ENCODE data around the gene SIN3A.
"Not testable (repeated sequence)": the region's sequence is repeated elsewhere in the genome, so short reads cannot be mapped to it uniquely, and the experiment has no call there.

SIN3A gene

DNA sequence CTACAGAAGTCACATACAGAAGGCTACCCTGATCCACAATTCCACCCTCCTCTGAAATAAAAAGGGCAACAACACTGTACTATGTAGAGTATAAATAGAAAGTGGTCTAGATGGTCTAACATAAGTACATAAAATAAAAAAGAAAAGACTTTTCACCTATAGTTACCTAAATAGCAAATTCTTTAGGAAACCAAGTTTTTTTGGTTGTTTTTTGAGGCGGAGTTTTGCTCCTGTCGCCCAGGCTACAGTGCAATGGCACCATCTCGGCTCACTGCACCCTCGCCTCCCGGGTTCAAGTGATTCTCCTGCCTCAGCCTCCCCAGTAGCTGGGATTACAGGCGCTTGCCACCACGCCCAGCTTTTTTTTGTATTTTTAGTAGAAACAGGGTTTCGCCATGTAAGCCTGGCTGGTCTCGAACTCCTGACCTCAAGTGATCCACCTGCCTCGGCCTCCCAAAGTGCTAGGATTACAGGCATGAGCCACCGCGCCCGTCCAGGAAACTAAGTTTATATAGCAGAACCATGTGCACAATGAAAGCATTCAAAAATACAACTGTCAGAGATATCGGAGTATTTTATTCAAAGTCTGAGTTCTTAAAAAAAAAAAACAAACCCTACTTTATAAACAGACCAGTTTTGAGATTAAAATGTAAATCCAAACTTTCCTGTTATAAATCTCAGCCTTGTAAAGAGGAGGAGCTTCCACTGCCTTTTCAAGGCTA lies 1.7 kb downstream of the SIN3A start:
- no peak for DNase-seq

DNA sequence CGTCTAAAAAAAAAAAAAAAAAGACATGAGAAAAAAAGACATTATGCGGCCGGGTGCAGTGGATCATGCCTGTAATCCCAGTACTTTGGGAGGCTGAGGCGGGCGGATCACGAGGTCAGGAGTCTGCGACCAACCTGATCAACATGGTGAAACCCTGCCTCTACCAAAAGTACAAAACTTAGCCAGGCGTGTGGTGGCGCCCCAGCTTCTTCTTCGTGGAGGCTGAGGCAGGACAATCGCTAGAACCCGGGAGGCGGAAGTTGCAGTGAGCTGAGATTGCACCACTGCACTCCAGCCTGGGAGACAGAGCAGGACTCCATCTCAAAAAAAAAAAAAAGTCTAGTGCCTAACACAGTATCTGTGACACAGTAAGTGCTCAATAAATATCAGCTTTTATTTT lies 3.3 kb downstream of the SIN3A start:
- DNase-seq: not testable (repeated sequence)

DNA sequence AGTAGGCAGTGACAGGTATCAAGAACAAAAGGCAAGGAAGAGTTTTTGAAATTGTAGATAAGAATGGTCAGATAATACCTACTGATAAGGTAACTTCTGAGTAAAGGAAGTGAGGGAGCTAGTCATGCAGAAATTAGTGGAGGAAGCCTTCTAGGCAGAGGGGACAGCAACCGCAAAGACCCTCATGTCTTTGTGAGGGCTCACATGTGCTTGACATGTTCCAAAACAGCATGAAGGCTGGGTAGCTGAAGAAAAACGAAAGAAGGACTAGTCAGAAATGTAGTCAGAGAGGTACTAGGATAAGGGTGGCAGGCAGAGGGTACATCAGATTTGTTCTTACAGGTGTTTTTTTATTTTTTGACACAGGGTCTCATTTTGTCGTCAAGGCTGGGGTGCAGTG lies 5.3 kb downstream of the SIN3A start:
- no peak for DNase-seq

DNA sequence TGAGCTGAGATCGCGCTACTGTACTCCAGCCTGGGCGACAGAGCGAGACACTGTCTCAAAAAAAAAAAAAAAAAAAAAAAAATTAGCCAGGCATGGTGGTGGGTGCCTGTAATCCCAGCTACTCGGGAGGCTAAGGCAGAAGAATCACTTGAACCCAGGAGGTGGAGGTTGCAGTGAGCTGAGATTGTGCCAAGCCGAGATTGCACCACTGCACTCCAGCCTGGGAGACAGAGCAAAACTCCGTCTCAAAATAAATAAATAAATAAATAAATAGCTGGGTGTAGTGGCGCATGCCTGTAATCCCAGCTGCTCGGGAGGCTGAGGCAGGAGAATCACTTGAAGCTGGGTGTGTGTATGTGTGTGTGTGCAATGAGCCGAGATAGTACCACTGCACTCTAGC lies 6.2 kb downstream of the SIN3A start:
- DNase-seq: not testable (repeated sequence)

DNA sequence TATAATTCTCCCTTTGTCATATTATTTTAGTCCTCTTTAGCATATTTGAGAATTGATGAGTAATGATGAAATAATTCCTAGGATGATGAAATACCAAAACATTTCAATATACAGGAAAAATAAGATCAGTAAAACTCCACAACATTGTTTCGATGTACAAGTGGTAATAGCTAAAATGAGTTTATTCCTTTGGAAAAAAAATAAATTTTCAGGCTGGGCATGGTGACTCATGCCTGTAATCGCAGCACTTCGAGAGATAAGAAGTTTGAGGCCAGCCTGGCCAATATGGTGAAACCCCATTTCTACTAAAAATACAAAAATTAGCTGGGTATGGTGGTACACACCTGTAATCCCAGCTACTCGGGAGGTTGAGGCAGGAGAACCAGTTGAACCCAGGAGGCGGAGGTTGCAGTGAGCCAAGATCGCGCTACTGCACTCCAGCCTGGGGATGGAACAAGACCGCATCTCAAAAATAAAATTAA lies 7.5 kb downstream of the SIN3A start:
- not testable (repeated sequence) for DNase-seq

DNA sequence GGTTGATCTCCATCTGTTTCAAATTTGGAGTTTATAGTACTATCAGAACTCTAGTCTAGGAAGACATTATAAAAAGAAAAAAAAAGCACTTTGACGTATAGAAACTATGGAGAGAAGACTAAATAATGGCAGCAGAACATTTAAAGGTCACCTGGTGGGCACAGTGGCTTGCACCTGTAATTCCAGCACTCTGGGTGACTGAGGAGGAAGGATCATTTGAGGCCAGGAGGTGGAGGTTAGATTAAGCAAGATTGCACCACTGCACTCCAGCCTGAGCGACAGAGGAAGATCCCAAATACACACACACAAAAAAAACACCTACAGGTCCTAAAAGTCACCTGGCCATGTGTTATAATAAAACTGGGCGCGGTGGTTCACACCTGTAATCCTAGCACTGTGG lies 13.8 kb downstream of the SIN3A start:
- DNase-seq: no peak

DNA sequence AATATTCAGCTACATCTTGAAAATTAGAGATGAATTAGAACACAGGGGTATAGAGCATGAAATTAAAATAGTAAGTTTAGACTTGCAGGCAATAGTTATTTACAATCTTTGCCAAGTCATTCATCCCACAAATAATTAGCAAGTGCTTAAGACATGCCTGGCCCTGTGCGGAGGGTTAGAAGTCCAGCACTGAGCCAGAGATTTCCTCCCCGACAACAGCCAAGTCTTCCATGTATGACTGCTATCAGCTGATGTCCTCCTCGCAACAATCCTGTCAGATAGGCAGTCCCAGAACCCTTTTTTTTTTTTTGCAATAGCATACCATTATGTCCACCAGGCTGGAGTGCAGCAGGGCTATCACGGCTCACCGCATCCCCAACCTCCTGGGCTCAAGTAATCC lies 14.6 kb downstream of the SIN3A start:
- DNase-seq: no peak

DNA sequence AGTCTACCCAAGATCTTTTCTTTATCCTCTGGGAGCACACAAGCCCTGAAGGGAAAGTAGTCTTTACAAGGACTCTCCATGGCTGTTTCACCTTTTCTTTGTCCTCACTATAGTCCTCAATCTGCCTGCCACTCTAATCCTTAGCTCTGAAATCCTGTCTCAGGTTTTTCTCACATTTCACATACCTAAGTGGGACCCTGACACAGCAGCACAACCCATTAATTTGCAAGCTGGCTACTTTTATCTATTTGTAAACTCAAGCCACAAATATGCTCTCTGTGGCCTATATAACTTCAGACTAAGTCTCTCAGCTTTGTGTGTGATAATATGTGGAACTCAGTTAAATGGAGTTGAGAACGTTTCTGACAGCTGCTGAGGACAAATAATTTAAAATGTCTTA lies 19.8 kb downstream of the SIN3A start:
- no peak for DNase-seq

DNA sequence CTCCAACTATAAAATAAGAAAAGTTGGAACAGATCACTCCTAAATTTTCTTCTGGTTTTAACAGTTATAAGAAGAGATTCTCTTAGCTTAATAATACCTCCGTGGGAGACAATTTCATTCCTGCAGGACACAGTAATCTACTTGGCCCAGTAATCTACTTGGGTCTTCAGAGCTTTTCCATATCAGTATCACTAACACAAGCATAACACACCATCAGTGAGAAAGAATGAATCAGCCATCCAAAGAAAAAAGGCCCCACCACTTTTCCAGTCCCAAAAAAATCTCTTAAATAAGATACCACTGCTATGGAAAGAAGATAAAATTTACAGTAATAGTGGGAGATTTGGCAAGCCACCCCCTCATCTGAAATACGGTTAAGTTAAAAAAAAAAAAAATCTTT lies 20.2 kb downstream of the SIN3A start:
- no peak for DNase-seq

DNA sequence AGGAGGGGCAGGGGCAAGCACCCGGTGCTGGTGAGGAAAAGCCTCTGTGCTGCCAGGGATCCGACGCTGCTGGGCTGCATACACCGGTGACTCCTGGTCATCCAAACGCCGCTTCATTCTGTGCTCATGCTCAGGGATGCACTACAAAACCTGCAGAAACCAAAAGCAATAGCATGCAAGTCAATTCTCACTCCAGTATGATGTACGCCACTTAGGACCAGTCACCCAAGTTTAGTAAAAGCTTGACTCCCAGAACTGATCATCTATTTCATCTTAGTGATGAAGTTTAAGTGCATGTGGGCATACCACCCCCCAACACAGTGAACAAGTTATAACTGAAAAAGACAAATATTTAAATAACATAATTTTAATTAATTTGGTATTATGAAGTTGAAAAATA lies 21.2 kb downstream of the SIN3A start:
- DNase-seq: no peak

DNA sequence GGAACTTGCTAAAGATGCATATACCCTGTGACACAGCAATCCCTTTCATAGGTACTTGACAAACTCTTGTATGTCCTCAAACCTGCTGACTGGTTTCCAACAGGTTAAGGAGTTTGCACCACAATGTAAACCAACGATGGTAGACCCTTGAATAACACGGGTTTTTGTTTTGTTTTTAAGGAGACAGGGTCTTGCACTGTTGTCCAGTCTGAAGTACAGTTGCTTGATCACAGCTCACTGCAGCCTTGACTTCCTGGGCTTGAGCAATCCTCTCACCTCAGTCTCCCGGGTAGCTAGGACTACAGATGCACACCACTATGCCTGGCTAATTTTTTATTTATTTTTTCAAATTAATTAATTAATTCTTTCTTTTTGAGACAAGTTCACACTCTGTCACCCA lies 23.3 kb downstream of the SIN3A start:
- DNase-seq: no peak

DNA sequence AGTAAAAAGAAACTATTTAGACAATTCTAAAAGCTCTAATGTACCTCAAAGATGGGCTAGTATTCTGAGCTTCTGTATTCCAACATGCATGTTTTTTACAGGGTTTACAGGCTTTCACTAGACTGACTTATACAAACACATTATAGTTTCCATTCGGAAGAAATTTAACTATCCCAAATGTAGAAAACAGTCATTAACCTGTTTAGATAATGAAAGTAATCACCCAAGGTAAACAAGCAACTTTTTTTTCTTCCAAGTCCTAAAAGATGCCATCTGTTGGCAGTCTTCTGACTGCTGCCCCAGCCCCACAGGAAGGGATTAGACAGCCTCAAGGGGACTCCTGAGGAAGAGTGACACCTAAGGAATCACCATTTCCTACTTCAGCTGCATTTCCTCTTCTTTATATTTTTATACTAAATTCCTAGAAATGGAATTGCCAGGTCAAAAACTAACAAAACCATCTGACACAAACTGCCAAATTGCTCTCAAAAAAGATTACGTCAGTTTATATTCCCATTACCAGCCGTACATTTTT lies 25.5 kb downstream of the SIN3A start:
- DNase-seq: no peak

DNA sequence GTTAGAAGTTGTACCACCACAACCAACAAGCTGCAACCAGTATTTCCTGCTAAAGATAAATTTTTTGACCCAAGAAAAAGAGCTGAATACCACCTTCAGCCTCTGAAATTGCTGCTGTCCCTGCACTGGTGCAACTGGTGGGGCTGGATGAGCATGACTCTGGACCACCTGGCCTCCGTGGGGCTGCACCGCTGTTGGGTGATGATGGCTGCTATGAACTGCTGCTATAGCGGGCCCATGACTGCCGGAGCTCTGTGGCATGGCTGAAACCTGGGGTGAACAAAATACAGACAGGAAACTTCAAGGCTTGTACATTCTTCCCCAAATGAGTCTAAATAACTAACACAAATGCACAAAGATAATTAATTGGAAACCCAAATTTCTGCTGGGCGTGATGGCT lies 28.9 kb downstream of the SIN3A start:
- no peak for DNase-seq

DNA sequence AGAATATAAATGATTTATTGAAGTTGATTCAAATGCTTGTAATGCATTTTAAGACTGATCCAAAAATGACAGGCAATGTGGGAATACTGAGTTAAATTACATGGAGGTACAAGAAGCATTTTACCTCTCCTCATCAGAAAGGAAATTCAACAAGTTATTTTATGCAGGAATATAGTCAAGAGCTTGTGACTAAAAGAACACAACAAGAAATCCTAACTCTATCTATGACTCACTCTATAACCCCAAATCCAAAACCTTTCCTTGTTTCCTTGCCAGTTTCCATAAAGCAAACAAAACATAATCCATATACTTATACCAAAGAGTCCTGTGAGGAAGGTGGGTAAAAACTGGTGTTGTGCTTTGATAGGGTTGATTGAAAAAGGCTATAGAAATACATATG lies 30.8 kb downstream of the SIN3A start:
- no peak for DNase-seq

DNA sequence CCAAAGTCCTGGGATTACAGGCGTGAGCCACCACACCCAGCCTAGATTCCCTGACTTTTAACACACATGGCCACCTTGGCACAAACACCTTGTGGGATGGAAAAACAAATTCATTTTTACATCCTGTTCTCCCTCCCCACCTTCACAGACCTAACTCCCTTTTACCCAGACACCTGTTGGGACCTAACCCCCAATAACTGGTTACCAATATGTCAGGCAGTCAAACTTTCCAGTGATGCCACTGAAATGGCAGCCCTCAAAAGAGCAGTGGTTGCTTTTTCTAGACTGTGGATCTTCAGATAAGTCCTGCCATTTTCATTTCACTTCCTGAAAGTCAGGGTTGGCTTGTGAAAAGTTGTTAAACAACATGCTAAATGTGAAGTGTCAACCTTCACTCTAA lies 34.9 kb downstream of the SIN3A start:
- DNase-seq: no peak

DNA sequence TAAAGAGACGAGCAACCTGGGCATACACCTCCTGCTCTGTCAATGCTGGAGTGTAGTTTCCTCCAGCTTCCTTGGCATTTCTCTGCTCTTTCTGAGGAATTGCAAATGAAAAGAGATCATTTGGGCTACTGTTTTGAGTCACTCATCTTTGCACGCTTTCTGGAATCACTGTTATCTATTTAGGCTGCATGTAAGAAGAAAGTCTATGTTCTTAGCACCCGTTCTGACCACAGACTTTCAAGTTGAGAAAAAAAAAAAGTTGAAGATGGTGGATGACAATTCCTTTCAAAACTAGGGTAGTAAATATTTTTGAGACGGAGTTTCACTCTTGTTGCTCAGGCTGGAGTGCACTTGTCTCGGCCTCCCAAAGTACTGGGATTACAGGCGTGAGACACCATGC lies 41.3 kb downstream of the SIN3A start:
- DNase-seq: no peak

DNA sequence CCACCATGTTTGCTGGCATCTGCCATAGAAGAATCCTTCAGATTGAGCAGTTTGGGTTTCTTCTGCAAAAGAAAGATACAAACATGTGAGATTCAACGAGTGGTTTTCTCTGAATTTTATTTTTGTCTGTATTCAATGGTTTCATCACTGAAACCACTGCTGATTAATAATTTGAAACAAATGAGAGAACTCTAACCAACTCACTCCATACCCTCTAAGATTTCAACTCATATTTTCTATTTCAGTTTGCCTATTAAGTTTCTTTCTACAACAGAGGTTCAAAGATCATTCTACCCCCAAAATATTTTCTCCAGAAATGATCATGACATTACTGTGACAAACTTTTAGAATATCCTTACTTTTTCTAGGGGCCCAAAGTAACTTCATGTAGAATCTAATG lies 44.4 kb downstream of the SIN3A start:
- no peak for DNase-seq

DNA sequence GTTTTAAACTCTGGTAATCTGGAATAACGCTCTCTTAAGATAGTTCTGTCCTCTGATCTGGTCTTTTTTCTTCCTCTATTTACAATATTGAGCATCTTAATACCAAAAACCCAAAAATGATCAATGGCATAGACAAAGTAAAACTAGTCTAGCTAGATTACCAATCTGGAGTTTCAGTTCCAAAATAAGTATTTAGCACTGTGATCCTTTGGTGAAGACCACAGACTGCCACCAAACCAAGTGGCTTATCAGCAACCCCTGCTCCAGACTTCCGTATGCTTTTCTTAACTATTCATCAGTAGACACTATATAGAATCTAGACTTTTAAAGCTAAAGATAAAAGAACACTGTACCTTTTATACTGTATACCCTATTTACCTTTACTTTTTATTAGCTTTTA lies 47.6 kb downstream of the SIN3A start:
- no peak for DNase-seq

DNA sequence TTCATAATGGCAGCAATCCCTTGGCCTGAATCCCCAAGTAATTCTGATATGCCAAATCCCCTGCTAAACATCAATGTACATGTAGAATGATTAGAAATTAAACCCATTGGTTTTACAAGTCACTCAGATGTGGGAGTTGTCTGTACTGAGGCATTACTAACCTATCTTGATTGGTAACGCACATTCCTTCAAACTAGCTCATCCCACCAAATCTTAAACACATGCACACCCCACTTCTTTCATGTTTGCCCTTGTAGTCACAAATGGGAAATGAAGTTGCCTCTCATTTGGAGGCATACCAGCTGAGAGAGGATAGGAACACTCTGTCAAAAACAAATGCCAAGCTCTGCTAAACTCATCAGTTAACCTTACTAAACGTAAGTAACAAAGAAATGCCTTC lies 54.0 kb downstream of the SIN3A start:
- no peak for DNase-seq

DNA sequence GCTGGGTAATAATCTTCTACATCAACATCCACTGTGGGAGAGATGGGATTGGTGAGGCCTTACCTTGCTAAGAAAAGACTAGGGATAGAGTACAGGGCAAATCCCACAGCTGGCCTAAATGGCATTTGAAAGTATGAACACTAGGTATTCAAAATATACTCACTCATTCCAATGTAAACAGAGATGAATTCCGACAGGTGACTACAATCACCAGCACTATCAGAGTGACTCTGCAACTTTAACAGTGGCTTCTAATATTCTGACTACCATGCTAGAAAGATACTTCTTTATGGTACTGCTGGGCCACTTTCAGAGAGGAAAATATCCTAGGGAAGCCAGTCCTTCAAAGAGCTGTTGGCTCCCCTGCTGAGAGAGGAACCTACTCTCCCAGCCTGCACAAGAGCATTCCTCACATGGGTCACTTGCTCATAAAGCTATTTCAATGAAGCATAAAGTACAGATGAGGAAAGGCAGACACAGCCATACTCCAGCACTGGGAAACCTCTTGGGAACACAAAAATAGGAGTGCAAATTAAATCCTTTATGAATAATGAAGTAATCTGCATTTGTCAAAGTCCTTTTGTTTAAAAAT lies 61.6 kb downstream of the SIN3A start:
- DNase-seq: no peak

DNA sequence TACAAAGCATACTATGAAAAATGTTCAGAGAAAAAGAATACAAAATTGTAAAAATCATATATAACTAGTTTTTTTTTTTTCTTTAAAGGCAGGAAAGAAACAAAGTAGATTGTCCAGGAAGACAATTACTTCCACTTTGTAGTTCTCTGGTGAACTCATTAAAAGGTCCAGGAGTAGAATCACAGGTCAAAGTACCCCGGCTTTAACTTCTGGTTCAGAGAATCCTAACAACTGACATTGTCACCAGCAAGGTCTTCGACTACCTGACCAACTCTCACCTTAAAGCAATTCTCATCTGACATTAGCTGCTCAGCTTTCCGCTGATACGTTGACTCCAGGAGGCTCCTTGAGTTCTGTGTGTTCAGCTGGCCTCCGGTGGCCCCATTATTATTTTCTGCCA lies 67.5 kb downstream of the SIN3A start:
- DNase-seq: not testable (repeated sequence)

DNA sequence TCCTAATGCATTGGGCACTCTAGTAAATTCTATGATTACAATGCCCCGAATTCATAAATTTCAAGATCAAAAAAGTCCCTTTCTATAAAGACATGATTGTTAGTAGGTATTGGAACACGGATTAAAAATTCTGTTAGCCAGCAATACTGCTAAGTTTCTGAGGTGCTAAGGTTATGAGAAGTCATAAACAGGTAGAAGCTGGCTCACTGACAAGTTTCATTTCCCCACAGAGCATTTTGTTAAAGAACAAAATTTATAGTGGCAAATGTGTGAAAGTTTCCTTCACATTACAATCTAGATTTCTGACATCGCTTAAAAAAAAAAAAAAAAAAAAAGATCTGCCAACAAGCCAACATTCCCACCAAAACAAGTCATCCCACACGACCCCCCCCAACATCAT lies 70.7 kb downstream of the SIN3A start:
- DNase-seq: no peak

DNA sequence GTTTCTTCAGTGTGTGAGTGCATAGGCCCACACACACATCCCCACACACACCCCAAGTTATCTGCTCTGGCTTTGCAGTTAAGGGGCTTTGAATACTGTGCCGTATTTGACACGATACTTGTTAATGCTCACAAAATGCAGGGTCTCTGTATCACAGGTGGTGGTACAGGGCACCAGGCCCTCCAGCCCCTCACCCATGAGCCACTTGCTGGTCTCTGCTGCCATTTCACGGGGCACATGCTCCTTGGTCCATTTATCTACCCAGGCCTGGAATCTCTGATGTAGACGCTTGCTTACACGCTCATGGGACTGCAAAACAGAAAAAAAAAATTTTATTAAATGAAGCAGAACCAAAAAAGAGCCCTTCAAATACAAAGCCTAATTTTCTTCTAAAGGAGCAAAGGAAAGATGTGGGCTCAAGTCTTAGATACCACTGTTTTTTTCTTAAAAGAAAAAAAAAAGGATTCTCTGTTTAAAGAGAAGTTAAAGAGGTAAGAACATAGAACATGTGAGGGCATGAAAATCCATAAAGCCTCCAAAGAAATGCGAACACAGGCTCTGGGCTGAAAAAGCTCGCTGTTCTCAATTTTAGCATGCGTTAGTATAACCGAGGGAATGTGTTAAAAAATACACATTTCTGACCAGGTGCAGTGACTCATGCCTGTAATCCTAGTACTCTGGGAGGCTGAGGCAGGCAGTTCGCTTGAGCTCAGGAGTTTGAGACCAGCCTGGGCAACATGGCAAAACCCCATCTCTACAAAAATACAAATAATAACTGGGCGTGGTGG lies 79.4 kb downstream of the SIN3A start:
- no peak for DNase-seq

DNA sequence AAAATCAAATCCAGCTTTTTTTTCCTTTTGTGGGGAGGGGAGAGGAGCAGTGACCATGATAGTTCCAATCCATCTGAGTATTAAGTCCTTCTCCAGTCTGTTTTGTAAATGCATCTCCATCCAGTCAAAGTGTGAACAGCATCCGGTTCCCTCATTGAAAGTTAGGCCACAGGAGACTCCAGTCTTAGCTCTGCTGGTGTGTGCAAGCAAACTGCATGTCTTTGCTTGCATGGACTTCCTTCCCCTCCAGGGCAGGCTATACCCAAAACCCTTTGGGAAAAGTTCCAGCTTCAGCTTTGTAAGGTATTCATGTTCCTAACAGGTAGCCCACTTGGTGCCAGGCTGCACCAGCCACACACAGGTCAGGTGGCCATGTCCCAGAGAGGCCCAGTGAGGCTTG lies 80.0 kb downstream of the SIN3A start:
- DNase-seq: no peak

All from amniotic stem cell (primary cell).